ENCODE data around the gene PRUNE2. TPM values are rescaled to one million over a fixed set of nuclear protein-coding genes. Genes with fewer than 3 reads are reported as not detected.

PRUNE2 gene
- total RNA-seq, 2 experiments from 2014 or later = 0.53 to 0.57 TPM

- intact Hi-C loops (cut with DNase I, micrococcal nuclease) = no loop called here
- ATAC-seq (no peak), DNase-seq (no peak)
- POLR2A ChIA-PET = no interaction called here
- CTCF ChIA-PET = no interaction called here
- Mint-ChIP-seq H3K27me3 (peaks cover 3% of the 10 kb centered on the region), H3K4me1 (no peaks in the 10 kb centered on the region), H3K27ac (no peak overlapping the region), H3K36me3 (ENCODE audit: low read depth) (no peaks in the 10 kb centered on the region), H3K4me3 (no peak overlapping the region), H3K9me3 (ENCODE audit: low read depth) (no peaks in the 10 kb centered on the region)
Observed at GRCh38 chr9:76817489-76817888, 88.4 kb downstream of the PRUNE2 start.

GRCh38 chr9:76812591-76812990 lies 93.3 kb downstream of the PRUNE2 start:
- ATAC-seq (no peak), DNase-seq (no peak)
- Mint-ChIP-seq H3K36me3 (ENCODE audit: low read depth) (no peaks in the 10 kb centered on the region), H3K4me3 (no peak overlapping the region), H3K4me1 (no peaks in the 10 kb centered on the region), H3K27me3 (peaks cover 13% of the 10 kb centered on the region), H3K27ac (no peak overlapping the region), H3K9me3 (ENCODE audit: low read depth) (no peaks in the 10 kb centered on the region)
- CTCF ChIA-PET = interaction anchor here (0.6 to 2.2 kb wide), 4 partner anchors 9 to 338 kb away, joined by 3 to 8 read pairs (median 5); no protein-coding TSS in a partner anchor
- intact Hi-C loops (cut with DNase I, micrococcal nuclease) = no loop called here
- POLR2A ChIA-PET = no interaction called here

GRCh38 chr9:76810377-76810957 lies 95.4 kb downstream of the PRUNE2 start:
- Mint-ChIP-seq H3K36me3 (ENCODE audit: low read depth) (no peaks in the 10 kb centered on the region), H3K4me1 (no peaks in the 10 kb centered on the region), H3K9me3 (ENCODE audit: low read depth) (no peaks in the 10 kb centered on the region), H3K27ac (no peak overlapping the region), H3K27me3 (peaks cover 13% of the 10 kb centered on the region), H3K4me3 (no peak overlapping the region)
- ATAC-seq = no peak
- ChIA-PET CTCF (interaction anchor here (0.6 to 3.7 kb wide), 10 partner anchors 9 to 342 kb away, joined by 3 to 19 read pairs (median 4); no protein-coding TSS in a partner anchor), POLR2A (no interaction called here)
- intact Hi-C loops (cut with DNase I, micrococcal nuclease) = loop anchor here (1.0 to 2.0 kb wide), 5 partner anchors 176 to 340 kb away; no protein-coding TSS in a partner anchor
- DNase-seq = peak; percentile 58

- POLR2A ChIA-PET = no interaction called here
- CTCF ChIA-PET = interaction anchor here (0.8 to 3.7 kb wide), 2 partner anchors 187 to 342 kb away, joined by 5 to 19 read pairs; no protein-coding TSS in a partner anchor
- intact Hi-C loops (cut with DNase I, micrococcal nuclease) = no loop called here
Observed at GRCh38 chr9:76808636-76809035, 97.3 kb downstream of the PRUNE2 start.

GRCh38 chr9:76803762-76804161 lies 102.2 kb downstream of the PRUNE2 start:
- Mint-ChIP-seq H3K27me3 (peaks cover 7% of the 10 kb centered on the region), H3K4me3 (no peak overlapping the region), H3K4me1 (no peaks in the 10 kb centered on the region), H3K9me3 (ENCODE audit: low read depth) (no peaks in the 10 kb centered on the region), H3K36me3 (ENCODE audit: low read depth) (no peaks in the 10 kb centered on the region), H3K27ac (no peak overlapping the region)
- intact Hi-C loops (cut with DNase I, micrococcal nuclease) = no loop called here
- ChIA-PET CTCF (interaction anchor here (0.7 kb wide), 1 partner anchor 193 kb away, joined by 3 read pairs; no protein-coding TSS in a partner anchor), POLR2A (no interaction called here)
- DNase-seq (no peak), ATAC-seq (no peak)

More at GRCh38 chr9:76808636-76809035, 97.3 kb downstream of the PRUNE2 start:
- ATAC-seq = no peak
- Mint-ChIP-seq H3K4me3 (no peak overlapping the region), H3K9me3 (ENCODE audit: low read depth) (no peaks in the 10 kb centered on the region), H3K27me3 (peaks cover 13% of the 10 kb centered on the region), H3K4me1 (no peaks in the 10 kb centered on the region), H3K36me3 (ENCODE audit: low read depth) (no peaks in the 10 kb centered on the region), H3K27ac (no peak overlapping the region)
- DNase-seq = no peak

GRCh38 chr9:76803083-76803482 lies 102.8 kb downstream of the PRUNE2 start:
- H3K4me3 Mint-ChIP-seq = no peak overlapping the region
- ATAC-seq (no peak), DNase-seq (no peak)
- no peaks in the 10 kb centered on the region for H3K36me3 Mint-ChIP-seq (ENCODE audit: low read depth)
- ChIA-PET CTCF (interaction anchor here (0.7 kb wide), 1 partner anchor 193 kb away, joined by 3 read pairs; no protein-coding TSS in a partner anchor), POLR2A (no interaction called here)
- H3K4me1 Mint-ChIP-seq = no peaks in the 10 kb centered on the region
- intact Hi-C loops (cut with DNase I, micrococcal nuclease) = no loop called here
- no peaks in the 10 kb centered on the region for H3K9me3 Mint-ChIP-seq (ENCODE audit: low read depth)
- peaks cover 2% of the 10 kb centered on the region for H3K27me3 Mint-ChIP-seq
- no peak overlapping the region for H3K27ac Mint-ChIP-seq

- Mint-ChIP-seq H3K4me1 (no peaks in the 10 kb centered on the region), H3K27ac (no peak overlapping the region), H3K36me3 (ENCODE audit: low read depth) (no peaks in the 10 kb centered on the region), H3K27me3 (peaks cover 4% of the 10 kb centered on the region), H3K4me3 (no peak overlapping the region), H3K9me3 (ENCODE audit: low read depth) (no peaks in the 10 kb centered on the region)
- no peak for DNase-seq
- intact Hi-C loops (cut with DNase I, micrococcal nuclease) = no loop called here
- CTCF ChIA-PET = interaction anchor here (1.3 kb wide), 1 partner anchor 10 kb away, joined by 9 read pairs; no protein-coding TSS in a partner anchor
- POLR2A ChIA-PET = no interaction called here
- no peak for ATAC-seq
Observed at GRCh38 chr9:76800901-76801300, 105.0 kb downstream of the PRUNE2 start.

GRCh38 chr9:76799473-76799872 lies 106.4 kb downstream of the PRUNE2 start:
- ATAC-seq = no peak
- DNase-seq = no peak
- Mint-ChIP-seq H3K4me1 (no peaks in the 10 kb centered on the region), H3K27me3 (peaks cover 4% of the 10 kb centered on the region), H3K36me3 (ENCODE audit: low read depth) (no peaks in the 10 kb centered on the region), H3K4me3 (no peak overlapping the region), H3K27ac (no peak overlapping the region), H3K9me3 (ENCODE audit: low read depth) (no peaks in the 10 kb centered on the region)
- ChIA-PET POLR2A (no interaction called here), CTCF (no interaction called here)
- intact Hi-C loops (cut with DNase I, micrococcal nuclease) = no loop called here

- ChIA-PET POLR2A (no interaction called here), CTCF (no interaction called here)
- no peaks in the 10 kb centered on the region for H3K4me1 Mint-ChIP-seq
- intact Hi-C loops (cut with DNase I, micrococcal nuclease) = no loop called here
- no peaks in the 10 kb centered on the region for H3K36me3 Mint-ChIP-seq (ENCODE audit: low read depth)
- H3K9me3 Mint-ChIP-seq (ENCODE audit: low read depth) = no peaks in the 10 kb centered on the region
- ATAC-seq (no peak), DNase-seq (no peak)
- H3K27ac Mint-ChIP-seq = no peak overlapping the region
- H3K27me3 Mint-ChIP-seq = peaks cover 4% of the 10 kb centered on the region
- H3K4me3 Mint-ChIP-seq = no peak overlapping the region
Observed at GRCh38 chr9:76798527-76798926, 107.4 kb downstream of the PRUNE2 start.

GRCh38 chr9:76796296-76796695 lies 109.6 kb downstream of the PRUNE2 start:
- Mint-ChIP-seq H3K27ac (no peak overlapping the region), H3K36me3 (ENCODE audit: low read depth) (no peaks in the 10 kb centered on the region), H3K9me3 (ENCODE audit: low read depth) (no peaks in the 10 kb centered on the region), H3K27me3 (peaks cover 5% of the 10 kb centered on the region), H3K4me1 (no peaks in the 10 kb centered on the region), H3K4me3 (no peak overlapping the region)
- ATAC-seq (no peak), DNase-seq (no peak)
- intact Hi-C loops (cut with DNase I, micrococcal nuclease) = no loop called here
- ChIA-PET POLR2A (no interaction called here), CTCF (no interaction called here)

- H3K4me3 Mint-ChIP-seq = no peak overlapping the region
- intact Hi-C loops (cut with DNase I, micrococcal nuclease) = no loop called here
- POLR2A ChIA-PET = no interaction called here
- ATAC-seq = no peak
- H3K27ac Mint-ChIP-seq = no peak overlapping the region
- H3K4me1 Mint-ChIP-seq = no peaks in the 10 kb centered on the region
- no peaks in the 10 kb centered on the region for H3K36me3 Mint-ChIP-seq (ENCODE audit: low read depth)
- CTCF ChIA-PET = no interaction called here
- no peak for DNase-seq
- no peaks in the 10 kb centered on the region for H3K9me3 Mint-ChIP-seq (ENCODE audit: low read depth)
- H3K27me3 Mint-ChIP-seq = peaks cover 3% of the 10 kb centered on the region
Observed at GRCh38 chr9:76793784-76794431, 112.0 kb downstream of the PRUNE2 start.

- CTCF ChIA-PET = no interaction called here
- intact Hi-C loops (cut with DNase I, micrococcal nuclease) = no loop called here
- Mint-ChIP-seq H3K4me1 (no peaks in the 10 kb centered on the region), H3K27me3 (peaks cover 10% of the 10 kb centered on the region), H3K4me3 (no peak overlapping the region), H3K27ac (no peak overlapping the region), H3K9me3 (ENCODE audit: low read depth) (no peaks in the 10 kb centered on the region), H3K36me3 (ENCODE audit: low read depth) (no peaks in the 10 kb centered on the region)
- no peak for ATAC-seq
- DNase-seq = no peak
- POLR2A ChIA-PET = no interaction called here
Observed at GRCh38 chr9:76789840-76790239, 116.1 kb downstream of the PRUNE2 start.

Data from activated CD4-positive, alpha-beta T cell treated with anti-CD3 and anti-CD28 coated beads for 36 hours (primary cell).